Adrenal gland (tissue), 12 donors: Measurements from ENCODE around the gene PFKFB2. TPM values are rescaled to one million over a fixed set of nuclear protein-coding genes. Genes with fewer than 3 reads are reported as not detected.

Experiments used
- DNase-seq, 7 donors: peaks; one replicate each; pipeline ENCODE4 v3.0.0-alpha.2; 2019 to 2020
- H3K27ac ChIP-seq, 5 donors: fragments of 200-600 bp; sonication (generic) in 4 of 5; 1 replicate in 3 of 5; 2 replicates in 2 of 5; pipeline versions ENCODE4 v1.5.1 to v1.8.0; 2016 to 2020; ENCODE audit warnings: mild to moderate bottlenecking in 1 of 5
- H3K27me3 ChIP-seq: fragments of 200-600 bp; 2 replicates; pipeline ENCODE4 v1.8.0; 2021
- H3K36me3 ChIP-seq, 2 donors: fragments of 200-600 bp; replicated peaks in 1 of 2; 1 replicate in 1 of 2; 2 replicates in 1 of 2; pipeline versions ENCODE4 v1.5.1 to v1.8.0; 2018 to 2022
- H3K4me1 ChIP-seq, 2 donors: fragments of 200-600 bp; replicated peaks in 1 of 2; 1 replicate in 1 of 2; 2 replicates in 1 of 2; pipeline versions ENCODE4 v1.5.1 to v1.8.0; 2018 to 2021
- H3K4me3 ChIP-seq, 4 donors: fragments of 200-600 bp; sonication (generic) in 3 of 4; one replicate each; pipeline ENCODE4 v1.5.1; 2016 to 2018
- H3K9me3 ChIP-seq, 3 donors: fragments of 200-600 bp; sonication (generic) in 1 of 3; replicated peaks in 1 of 3; 1 replicate in 2 of 3; 2 replicates in 1 of 3; pipeline versions ENCODE4 v1.5.1 to v1.8.0; 2016 to 2021
- CTCF ChIP-seq, 6 experiments: fragments of 450-650 bp in 4 of 6; fragments of 200-600 bp in 2 of 6; sonication (generic) in 1 of 6; IDR thresholded peaks; 1 replicate in 5 of 6; 2 replicates in 1 of 6; pipeline versions ENCODE4 v1.5.1 to v1.8.0; 2016 to 2021; ENCODE audit warnings: antibody characterized with exemption in 6 of 6, mild to moderate bottlenecking in 2 of 6, moderate library complexity in 1 of 6
- POLR2A ChIP-seq, 2 donors: fragments of 450-650 bp; IDR thresholded peaks; one replicate each; pipeline ENCODE4 v1.6.1; 2017; ENCODE audit warnings: antibody characterized with exemption in 2 of 2, mild to moderate bottlenecking in 2 of 2, moderate library complexity in 1 of 2
- WGBS, 4 donors: extraction: QIAGEN DNeasy Blood & Tissue Kit in 2 of 4; methylation state at CpG; one replicate each; pipeline versions ENCODE4 v1.1.5 to v1.1.7; 2013 to 2017; 5-methylcytosine and 5-hydroxymethylcytosine counted together
- intact Hi-C, 2 donors: fragments of 100-400 bp; cut with DNase I; formaldehyde crosslinking; loops; one replicate each; pipeline versions ENCODE4 v1.14.1 to v1.15.0; 2022 to 2023
- polyA plus RNA-seq, 3 donors: library from polyadenylated mRNA; stranded (reverse); fragments of 200-250 nt in 2 of 3; fragments of 350-450 nt in 1 of 3; fragmentation: Illumina TruSeq in 1 of 3; extraction: RNeasy Lipid Tissue Mini Kit (QIAGEN cat#74804) in 1 of 3; gene quantifications; one replicate each; pipeline ENCODE4 v1.2.3, GENCODE V29; 2013 to 2014
- total RNA-seq, 9 donors: library from RNA; depleted of rRNA in 4 of 9; stranded (reverse); fragments of >200 nt in 4 of 9; fragments of 120-200 nt in 1 of 9; fragmentation: NEBNext Ultra II Directional in 1 of 9; extraction: Animal tissue kit (Norgen Biotek cat#: 25700) in 1 of 9; gene quantifications; one replicate each; pipeline versions ENCODE4 v1.1.0 to v1.2.4, GENCODE V29; 2013 to 2023
- donor health status: healthy with polysubstance abuse.
- donor health status: Bipolar disorder and iron deficiency.
- donor health status: DM: yes; HTN: yes; CAD: no.
- donor health status: DM: no; HTN: no; CAD: no.
- donor health status: DM: no; HTN: no; CAD: no.
- donor health status: DM: yes; HTN: yes; CAD: no.

The PFKFB2 gene
- total and polyA plus RNA-seq, 12 donors: 3.9 to 25.8 (median 13.5) TPM

- Histone ChIP-seq H3K4me1 (peaks cover 7 to 71% of the 10 kb centered on the region in 2 donors), H3K27ac (no peak overlapping the region), H3K36me3 (peaks cover 0 to 10% of the 10 kb centered on the region in 2 donors), H3K9me3 (no peaks in the 10 kb centered on the region), H3K4me3 (no peak overlapping the region), H3K27me3 (no peaks in the 10 kb centered on the region)
- TF ChIP-seq POLR2A (IDR thresholded peaks at IDR 0.05): no peak
- TF ChIP-seq CTCF (IDR thresholded peaks at IDR 0.05): no peak
- intact Hi-C loops: no loop called here
- 87 to 98% (median 94%) methylated on average over 1 of the region's 1 CpG for WGBS, 4 donors
- DNase-seq: no peak
Measured at GRCh38 chr1:207047505-207047904, 5.6 kb upstream of the PFKFB2 start.

GRCh38 chr1:207048041-207048440 is 5.0 kb upstream of the PFKFB2 start:
- 73 to 81% (median 81%) methylated on average over 6 of the region's 6 CpGs for WGBS, 4 donors
- Histone ChIP-seq H3K36me3 (peaks cover 0 to 10% of the 10 kb centered on the region in 2 donors), H3K4me1 (peaks cover 7 to 72% of the 10 kb centered on the region in 2 donors), H3K27me3 (no peaks in the 10 kb centered on the region), H3K27ac (no peak overlapping the region), H3K9me3 (no peaks in the 10 kb centered on the region), H3K4me3 (no peak overlapping the region)
- DNase-seq: no peak
- intact Hi-C loops: loop anchor here in 1 of 2 donors (2.0 kb wide), 1 partner anchor 31 kb away; no protein-coding TSS in a partner anchor
- TF ChIP-seq CTCF (IDR thresholded peaks at IDR 0.05) (no peak), POLR2A (IDR thresholded peaks at IDR 0.05) (no peak)

GRCh38 chr1:207049054-207049453 is 4.0 kb upstream of the PFKFB2 start:
- no peak overlapping the region for H3K27ac ChIP-seq

GRCh38 chr1:207049514-207049913 is 3.6 kb upstream of the PFKFB2 start:
- intact Hi-C loops: loop anchor here in 1 of 2 donors (2.0 kb wide), 1 partner anchor 29 kb away; no protein-coding TSS in a partner anchor
- Histone ChIP-seq H3K4me1 (peaks cover 7 to 79% of the 10 kb centered on the region in 2 donors), H3K27ac (peak overlapping the region in 1 of 5 donors; percentile 92), H3K27me3 (no peaks in the 10 kb centered on the region), H3K36me3 (peaks cover 0 to 10% of the 10 kb centered on the region in 2 donors), H3K4me3 (peak overlapping the region in 2 of 4 donors; percentile 77 to 80), H3K9me3 (no peaks in the 10 kb centered on the region)
- no peak for DNase-seq
- TF ChIP-seq POLR2A (IDR thresholded peaks at IDR 0.05) (no peak), CTCF (IDR thresholded peaks at IDR 0.05) (no peak)
- 44 to 54% (median 51%) methylated on average over 8 of the region's 8 CpGs for WGBS, 4 donors

More at GRCh38 chr1:207049054-207049453, 4.0 kb upstream of the PFKFB2 start:
- H3K36me3 ChIP-seq: peaks cover 0 to 10% of the 10 kb centered on the region in 2 donors
- H3K9me3 ChIP-seq: no peaks in the 10 kb centered on the region
- H3K4me3 ChIP-seq: no peak overlapping the region
- TF ChIP-seq POLR2A (IDR thresholded peaks at IDR 0.05) (no peak), CTCF (IDR thresholded peaks at IDR 0.05) (no peak)
- WGBS, 4 donors: 75 to 86% (median 82%) methylated on average over 4 of the region's 4 CpGs
- peaks cover 7 to 79% of the 10 kb centered on the region in 2 donors for H3K4me1 ChIP-seq
- intact Hi-C loops: loop anchor here in 1 of 2 donors (2.0 kb wide), 1 partner anchor 30 kb away; no protein-coding TSS in a partner anchor
- DNase-seq: no peak
- H3K27me3 ChIP-seq: no peaks in the 10 kb centered on the region
